Activated effector memory CD4-positive, alpha-beta T cell treated with Interleukin-2 at 50 U/mL for 16 hours (primary cell): ENCODE data around the gene PHF10.
"Not testable (repeated sequence)": the region's sequence is repeated elsewhere in the genome, so short reads cannot be mapped to it uniquely, and the experiment has no call there.

Experiments
- DNase-seq: peaks from one replicate; pipeline ENCODE4 v3.0.0-alpha.2; 2020

PHF10 gene

DNA sequence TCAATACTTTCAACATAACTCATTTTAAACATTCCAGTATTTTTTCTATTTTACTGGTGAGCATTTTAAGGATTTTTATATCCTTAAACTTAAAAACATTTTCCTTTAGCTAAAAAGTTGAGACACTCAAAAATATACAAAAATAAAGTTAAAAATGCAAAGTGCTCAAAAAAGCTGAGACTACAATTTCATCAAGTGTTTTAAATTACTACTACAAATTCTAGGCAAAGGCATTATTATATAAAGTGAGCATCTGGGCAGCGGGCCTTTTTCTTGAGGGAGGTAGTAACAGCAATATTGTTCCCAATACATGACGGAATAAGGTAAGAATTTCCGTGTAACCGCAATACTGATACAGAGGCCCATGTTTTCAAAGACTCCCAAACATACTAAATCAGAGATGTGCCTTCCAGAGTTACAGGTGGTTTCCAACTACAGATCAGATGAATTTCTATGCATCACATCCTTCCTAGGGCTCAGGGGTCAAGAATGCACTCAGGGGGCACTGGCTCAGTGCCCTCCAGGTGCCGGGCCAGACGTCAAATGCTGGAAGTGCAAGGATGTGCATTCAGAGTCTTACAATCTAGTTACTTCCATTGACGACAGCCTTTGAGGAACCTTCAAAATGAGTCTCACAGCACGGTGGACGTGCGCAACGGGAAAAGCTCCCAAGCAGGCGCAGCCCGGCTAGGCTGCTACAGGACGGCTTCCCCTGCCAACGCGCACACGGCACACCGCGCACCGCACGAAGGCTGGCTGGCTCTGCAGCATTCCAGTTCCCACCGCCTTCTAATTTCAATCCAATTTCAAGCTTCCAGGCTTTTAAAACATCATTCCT is 1.7 kb downstream of the PHF10 start:
- DNase-seq = peak; percentile 33

DNA sequence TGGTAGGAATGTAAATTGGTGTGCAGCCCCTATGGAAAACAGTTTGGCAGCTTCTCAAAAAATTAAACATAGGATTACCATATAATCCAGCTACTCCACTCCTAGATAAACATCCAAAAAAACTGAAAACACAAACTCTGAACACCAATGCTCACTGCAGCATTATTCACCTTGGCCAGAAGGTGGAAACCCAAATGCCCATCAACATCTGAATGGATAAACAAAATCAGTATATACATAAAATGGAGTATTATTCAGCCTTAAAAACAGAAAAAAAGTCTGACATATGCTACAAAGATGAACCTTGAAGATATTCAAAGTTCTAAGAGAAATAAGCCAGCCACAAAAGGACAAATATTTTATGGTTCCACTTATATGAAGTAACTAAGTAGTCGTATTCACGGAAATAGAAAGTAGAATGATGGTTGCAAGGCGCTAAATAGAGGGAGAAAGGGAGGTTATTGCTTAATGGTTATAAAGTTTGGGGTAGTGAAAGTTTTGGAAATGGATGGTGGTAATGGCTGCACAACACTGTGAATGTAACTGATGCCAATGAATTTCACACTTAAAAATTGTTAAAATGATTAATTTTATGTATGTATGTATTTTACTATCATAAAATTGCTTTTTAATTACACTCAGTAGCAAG is 4.0 kb downstream of the PHF10 start:
- no peak for DNase-seq

DNA sequence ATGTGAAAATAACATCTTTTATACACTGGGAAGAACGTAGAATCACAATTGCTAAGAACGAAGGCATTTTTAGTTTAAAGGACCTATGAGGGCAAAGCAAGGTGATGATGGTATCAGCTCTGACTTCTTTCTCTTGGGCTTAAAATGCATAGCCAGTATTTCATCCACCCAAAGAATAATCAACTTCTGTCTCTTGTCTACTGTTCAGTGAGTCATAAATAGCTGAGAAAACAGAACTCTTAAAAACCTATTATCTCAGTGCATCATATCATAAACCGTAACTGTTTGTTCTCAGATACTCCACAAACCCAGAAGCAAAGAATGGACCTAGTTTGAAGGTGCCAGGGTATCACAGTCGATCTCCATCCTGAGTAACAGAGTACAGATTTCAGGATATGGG is 5.2 kb downstream of the PHF10 start:
- DNase-seq = no peak

DNA sequence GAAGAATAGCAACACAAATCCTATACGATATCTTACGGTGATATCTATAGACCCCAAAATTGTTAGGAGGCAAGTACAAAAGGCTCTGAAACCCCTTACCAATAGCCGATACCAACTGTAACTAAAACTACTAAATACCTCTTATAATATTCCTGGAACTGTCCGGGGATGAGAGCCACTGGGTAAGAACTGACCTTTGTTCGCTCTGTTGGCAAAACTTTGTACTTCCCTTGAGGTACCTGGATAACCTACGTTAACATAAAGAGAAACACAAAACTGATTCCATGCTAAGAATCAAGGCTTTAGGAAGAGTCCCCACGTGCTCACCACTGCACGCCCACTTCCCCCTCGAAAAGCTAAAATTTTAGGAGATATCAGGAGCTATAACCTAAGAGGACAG is 9.7 kb downstream of the PHF10 start:
- DNase-seq = no peak

DNA sequence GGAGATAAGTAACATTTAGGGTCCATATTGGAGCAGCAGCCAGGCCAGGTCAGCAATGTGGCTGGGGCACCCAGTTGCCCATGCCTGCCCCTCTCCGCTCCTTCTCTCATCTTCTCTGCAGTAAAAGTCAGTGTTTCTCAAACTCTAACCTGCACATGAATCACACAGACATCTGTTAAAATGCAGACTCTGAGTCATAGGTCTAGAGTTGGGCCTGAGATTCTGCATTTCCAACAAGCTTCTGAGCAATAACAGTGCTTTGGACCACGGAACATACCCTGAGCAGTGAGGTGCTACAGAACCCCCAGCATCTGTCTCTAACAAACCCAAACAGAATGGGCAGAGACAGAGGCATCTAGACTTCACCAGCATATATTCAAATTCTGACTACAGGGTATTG is 10.1 kb downstream of the PHF10 start:
- no peak for DNase-seq

DNA sequence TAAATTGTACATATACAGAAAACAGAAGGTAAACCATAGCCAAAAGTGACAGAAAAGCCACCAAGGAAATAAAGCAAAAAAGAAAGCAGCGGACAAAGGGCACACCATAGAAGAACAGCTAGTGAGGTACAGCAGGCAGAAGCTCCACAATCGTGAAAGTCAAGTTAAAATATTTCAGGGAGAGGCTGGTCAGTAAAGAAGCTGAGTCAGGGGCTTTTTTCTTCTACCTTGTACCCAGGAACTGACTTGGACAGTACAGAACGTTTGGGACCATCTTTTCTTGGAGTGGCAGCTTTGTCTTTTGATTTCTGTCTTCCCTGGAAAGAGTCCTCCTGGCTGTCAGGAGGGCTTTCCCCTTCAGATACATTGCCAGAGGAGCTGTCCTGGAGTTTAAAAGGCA is 14.3 kb downstream of the PHF10 start:
- no peak for DNase-seq

DNA sequence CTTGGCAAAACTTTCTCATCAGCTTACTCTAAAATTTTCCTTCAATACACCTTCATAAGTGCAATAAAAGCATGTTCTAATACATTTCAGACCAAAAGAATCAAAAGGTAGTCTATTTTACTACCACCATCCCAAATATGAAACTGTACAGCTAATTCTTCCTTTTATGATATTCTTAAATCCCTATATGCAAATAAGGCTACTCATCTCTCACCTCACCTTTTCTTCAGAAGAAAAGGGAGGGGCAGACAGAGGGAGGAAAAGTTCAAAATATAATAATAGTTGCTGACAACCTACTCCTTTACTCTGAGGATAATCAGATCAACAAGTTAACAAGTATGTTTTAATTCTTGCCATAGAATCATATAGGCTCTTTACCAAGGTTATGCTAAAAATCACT is 15.0 kb downstream of the PHF10 start:
- DNase-seq = no peak

DNA sequence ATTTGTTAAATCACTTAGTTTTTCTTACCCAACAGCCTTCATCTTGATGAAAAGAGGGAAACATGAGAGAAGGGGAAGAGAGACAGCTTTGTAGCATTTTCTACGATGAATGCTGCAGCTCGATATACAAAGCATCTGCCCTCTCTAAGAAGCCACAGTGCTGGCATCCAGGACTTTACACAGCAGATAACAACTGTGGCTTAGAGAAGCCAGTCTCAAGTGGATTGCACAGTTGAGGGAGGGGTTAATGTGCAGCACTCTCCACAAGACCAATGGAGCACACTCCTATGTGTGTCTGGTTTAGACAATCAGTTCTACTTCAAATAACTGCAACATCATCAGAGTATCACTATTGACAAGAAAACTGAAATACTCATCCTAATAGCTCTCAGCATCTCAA is 16.5 kb downstream of the PHF10 start:
- DNase-seq = no peak

DNA sequence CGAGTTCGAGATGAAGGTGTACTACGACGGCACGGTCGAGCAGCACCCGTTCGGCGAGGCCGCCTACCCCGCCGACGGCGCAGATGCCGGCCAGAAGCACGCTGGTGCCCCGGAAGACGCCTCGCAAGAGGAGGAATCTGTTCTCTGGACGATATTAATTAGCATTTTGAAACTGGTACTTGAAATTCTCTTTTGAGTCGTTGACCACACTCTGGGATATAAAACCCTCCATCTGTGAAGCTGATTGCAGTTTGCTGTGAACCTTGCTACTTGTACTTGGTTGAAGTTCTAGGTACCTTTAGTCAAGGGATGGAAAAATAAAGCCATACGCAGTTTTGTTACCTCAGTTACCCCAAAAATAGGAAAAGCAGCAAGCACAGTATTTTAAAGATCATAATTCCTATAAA is 21.5 kb downstream of the PHF10 start:
- no peak for DNase-seq

DNA sequence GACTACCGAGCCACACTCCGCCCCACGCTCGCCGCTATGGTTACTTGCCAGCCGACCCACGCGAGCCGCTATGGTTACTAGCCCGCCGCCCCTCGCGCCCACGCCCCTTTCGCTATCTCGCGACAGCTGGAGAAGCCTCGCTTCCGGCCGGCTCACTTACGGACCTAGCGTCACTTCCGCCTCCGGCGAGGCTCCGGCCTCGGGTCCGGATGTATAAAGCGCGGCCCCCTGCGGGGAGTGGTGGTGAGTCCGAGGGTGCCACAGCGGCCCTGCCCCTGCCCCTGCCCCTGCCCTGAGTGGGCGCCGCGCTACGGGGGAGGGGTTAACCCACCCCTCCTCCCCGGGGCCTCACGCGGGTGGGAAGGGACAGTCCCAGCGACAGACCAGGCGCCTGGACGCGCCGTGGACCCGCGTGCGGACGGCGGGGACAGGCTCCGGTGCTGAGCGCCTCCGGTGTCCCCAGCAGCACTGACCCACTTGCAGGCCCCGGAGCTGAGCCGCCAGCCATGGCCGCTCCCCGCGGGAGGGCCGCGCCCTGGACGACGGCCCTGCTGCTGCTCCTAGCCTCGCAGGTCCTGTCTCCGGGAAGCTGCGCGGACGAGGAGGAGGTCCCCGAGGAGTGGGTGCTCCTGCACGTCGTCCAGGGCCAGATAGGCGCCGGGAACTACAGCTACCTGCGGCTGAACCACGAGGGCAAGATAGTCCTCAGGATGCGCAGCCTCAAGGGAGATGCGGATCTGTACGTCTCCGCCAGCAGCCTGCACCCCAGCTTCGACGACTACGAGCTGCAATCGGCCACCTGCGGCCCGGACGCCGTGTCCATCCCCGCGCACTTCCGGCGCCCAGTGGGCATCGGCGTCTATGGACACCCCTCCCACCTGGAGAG is 22.1 kb downstream of the PHF10 start, which contains the start of the genes C6orf120 and WDR27:
C6orf120 (plus strand) TSS at position 173 of the 886 bp plus-strand sequence; CDS start at position 507, 334 bp downstream.
WDR27 (minus strand) TSS at position 76 of the 886 bp plus-strand sequence. CDS start 13,024 bp downstream, outside the sequence.
- DNase-seq = peak; percentile 94

DNA sequence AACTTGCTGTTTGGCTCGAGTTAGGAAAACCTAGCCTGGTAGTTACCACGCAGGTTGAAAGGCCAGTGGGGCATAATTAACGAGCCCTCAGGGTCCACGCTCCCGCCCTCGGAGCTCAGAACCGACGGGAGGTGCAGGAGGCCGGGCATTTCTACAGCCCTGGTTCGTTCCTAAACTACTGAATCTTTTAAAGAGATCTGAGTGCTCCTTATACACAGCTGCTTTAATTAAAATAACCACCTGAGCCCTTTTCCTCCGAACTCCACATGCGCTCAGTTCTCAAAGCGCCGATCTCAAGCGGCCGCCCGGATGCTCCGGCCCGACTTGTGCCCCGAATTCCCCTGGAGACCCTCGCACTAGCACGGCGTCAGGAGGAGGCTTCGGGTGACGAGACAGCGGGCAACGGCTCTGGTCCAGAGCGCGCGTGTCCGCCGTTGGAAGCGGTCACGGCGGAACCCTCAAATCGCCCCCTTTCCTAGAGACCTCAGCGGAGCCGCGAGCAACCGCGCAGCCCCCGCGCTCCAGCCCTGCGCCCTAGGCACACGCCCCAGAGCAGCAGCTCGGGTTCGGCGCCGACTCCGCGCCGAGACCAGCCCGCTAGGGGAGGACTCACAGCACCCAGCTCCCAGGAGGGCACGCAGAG is 22.9 kb downstream of the PHF10 start:
- no peak for DNase-seq

DNA sequence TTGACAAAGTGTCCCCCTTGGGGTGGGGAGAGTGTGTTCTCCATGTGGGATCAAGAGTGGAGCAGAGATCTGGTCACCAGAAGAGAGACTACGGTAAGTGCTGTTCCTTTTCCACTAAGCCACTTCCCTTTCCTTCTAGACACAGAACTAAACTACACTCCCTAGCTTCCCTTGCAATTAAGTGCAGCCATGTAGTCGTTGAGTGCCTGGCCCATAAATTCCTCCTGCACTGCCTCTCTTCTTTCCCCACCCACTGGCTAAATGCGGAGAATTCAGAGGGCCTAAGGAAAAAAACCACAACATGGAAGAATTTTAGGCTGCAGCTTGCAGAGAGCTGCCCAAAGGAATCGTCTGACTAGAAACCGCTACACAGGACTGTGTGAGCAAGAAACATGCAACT is 24.0 kb downstream of the PHF10 start:
- no peak for DNase-seq

DNA sequence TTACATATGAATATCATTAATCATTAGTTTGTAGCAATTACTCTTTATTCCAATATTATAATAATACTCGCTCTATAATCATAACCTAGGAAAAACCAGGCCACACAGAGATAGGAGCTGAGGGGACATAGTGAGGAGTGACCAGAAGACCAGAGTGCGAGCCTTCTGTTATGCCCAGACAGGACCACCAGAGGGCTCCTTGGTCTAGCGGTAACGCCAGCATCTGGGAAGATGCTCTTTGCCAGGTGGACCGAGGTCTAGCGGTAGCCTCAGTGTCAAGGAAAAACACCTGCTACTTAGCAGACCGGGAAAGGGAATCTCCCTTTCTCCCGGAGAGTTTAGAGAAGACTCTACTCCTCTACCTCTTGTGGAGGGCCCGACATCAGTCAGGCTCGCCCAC is 27.2 kb downstream of the PHF10 start:
- not testable (repeated sequence) for DNase-seq

DNA sequence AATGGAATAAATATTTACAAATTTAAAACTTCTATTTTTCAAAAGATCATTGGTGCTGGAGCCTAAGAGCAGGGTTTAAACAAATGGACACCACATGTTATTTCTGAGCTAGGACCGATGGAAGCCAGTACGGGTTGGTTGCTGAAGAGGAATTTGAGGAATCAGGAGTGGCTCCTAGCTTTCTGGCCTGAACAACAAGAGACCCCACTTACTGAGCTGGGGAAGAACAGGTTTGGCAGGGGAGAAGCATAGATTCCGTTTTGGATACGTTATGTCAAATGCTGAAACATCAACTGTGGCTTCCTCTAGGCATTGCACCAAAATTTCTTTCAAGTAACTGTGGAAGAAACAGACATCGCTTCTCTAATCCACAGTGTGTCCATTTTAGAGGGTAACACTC is 29.2 kb downstream of the PHF10 start:
- DNase-seq = no peak

DNA sequence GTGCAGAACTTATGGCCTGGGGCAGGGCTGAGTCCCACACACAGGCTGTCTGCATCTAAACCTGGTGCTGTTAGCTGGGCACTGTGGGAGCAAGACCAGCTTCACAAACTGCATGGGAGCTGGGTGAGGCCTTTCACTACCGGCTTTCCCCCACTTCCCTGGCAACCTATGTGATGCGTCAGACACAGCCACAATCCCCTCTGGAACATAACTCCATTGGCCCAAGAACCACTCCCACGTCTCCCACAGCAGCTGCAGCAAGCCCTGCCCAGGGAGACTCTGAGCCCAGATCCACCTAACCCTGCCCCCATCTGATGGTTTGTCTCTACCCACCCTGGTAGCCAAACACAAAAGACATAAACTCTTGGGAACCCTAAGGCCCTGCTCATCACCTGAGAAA is 31.8 kb downstream of the PHF10 start:
- DNase-seq = no peak

DNA sequence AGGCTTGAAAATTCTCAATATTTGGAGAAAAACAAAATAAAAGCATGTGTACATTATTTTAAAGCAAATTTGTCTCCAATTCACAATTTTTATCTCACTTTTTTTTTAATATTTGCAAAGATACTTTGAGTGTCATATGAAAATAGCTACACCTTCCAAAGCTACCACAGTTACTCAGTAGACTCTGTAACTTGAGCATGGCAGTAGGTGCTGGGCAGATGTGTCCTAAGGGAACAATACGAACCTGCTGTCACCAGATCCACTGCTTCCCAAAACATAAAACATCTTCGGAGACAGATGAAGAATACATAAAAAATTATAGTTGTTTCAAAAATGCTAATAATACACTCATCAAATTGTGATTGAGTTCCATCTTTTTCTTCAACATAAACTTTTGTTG is 33.0 kb downstream of the PHF10 start:
- no peak for DNase-seq

DNA sequence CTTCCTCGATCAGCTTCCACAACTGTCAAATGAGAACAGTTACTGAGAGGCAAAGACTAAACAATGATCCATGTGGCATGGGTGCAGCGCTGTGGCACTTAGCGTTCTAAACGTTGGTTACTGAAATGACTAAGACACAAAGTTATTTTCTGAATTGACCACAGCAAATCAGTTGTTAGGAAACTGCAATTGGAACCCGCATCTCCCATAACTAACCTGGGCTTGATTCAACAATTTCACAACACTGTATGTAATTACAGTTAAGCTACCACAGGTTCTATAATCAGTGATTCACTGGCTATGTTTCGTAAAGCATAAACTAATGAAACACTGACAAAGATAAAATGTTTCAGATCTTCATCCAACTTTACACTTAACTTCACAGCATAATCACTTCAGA is 35.0 kb downstream of the PHF10 start:
- DNase-seq = no peak

DNA sequence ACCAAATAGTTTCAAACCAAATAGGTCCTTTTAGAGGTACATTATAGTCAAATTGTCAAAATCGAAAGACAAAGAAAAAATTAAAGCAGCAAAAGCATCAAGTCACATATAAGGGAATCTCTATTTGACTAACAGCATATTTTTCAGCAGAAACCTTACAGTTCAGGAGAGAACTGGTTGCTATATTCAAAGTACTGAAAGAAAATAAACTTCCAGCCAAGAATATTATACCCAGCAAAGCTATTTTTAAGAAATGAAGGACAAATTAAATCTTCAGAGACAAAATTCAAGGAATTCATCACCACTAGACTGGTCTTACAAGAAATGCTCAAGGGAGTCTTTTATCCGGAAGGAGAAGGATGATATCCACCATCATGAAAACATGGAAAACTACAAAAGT is 38.4 kb downstream of the PHF10 start:
- DNase-seq = no peak

DNA sequence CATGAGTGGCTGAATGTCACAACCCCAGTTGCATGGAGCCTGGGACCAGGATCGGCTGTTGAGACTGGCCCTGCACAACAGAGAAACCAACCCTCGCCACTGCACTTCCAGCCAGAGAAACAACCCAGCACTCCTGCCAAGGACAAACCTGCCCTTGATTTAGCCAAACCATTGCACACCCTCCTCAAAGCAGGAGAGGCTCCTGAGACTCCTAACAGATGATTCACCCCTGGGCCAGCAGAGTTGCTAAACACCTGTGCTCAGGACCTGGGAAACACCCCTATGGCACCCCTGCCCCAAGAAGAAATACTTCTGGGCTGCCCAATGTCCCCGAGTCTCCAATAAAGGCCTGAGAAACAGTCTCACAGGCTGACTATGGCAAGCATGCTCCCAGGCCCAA is 40.2 kb downstream of the PHF10 start:
- no peak for DNase-seq

DNA sequence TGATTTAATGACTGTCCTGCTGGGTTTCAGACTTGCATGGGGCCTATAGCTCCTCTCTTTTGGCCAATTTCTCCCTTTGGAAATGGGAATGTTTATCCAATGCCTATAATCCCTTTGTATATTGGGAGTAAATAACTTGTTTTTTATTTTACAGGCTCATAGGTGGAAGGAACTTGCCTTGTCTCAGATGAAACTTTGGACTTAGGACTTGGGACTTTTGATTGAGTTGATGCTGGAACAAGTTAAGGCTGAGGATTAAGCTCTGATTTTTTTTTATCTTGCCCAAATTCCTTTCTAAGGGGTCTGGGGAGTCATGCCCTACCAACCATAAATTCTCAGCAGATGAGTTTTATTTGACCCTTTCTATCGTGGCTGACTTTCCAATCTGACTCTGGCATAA is 46.0 kb downstream of the PHF10 start:
- DNase-seq = no peak

DNA sequence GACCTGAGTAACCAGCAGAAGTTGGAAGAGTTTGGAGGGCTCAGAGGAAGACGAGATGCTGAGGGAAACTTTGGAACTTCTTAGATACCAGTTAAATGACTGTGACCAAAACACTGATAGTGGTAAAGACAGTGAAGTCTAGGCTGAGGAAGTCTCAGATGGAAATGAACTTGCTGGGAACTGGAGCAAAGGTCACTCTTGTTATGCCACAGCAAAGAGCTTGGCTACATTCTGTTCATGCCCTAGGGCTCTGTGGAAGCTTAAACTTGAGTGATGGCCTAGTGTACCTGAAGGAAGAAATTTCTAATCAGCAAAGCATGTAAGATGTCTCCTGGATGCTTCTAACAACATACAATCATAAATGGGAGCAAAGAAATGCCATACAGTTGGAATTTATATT is 47.2 kb downstream of the PHF10 start:
- no peak for DNase-seq

DNA sequence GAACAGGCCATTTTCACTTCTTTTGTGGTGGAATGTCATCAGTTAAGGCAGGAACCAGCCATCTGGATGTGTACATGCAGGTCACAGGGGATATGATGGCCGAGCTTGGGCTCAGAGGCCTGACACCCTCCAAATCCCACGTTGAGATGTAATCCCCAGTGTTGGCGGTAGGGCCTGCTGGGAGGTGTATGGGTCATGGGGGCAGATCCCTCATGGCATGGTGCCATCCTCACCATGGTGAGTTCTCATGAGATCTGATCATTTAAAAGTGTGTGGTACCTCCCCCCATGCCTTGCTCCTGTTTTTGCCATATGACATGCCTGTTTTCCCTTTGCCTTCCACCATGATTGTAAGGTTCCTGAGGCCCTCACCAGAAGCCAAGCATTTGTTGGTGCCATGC is 49.3 kb downstream of the PHF10 start:
- DNase-seq = no peak

DNA sequence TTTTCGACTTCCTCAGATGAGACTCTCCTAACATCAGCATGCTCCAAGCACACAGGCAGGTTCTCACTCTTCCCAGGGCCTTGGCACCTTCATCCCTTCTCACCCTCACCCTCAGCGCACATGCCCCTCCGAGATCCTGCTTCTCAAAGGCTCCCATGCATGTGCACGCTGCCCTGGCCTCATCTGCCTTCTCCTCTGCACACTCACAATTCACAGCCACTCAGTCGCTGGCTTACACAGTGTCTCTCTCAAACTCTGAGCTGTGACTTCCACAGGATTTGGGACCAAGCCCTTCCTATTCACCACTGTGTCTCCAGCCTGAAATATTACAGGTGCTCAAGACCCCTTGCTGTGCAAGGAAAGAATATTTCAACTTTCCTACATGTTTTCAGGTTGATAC is 52.7 kb downstream of the PHF10 start:
- DNase-seq = no peak
